ENCODE data around the gene SEMA5A.

Gene SEMA5A

GRCh38 chr5:9348401-9348996, 197.4 kb downstream of the SEMA5A start:
- no peak for DNase-seq

- no peak for DNase-seq
Observed at GRCh38 chr5:9347541-9348295, 198.2 kb downstream of the SEMA5A start.

DNA sequence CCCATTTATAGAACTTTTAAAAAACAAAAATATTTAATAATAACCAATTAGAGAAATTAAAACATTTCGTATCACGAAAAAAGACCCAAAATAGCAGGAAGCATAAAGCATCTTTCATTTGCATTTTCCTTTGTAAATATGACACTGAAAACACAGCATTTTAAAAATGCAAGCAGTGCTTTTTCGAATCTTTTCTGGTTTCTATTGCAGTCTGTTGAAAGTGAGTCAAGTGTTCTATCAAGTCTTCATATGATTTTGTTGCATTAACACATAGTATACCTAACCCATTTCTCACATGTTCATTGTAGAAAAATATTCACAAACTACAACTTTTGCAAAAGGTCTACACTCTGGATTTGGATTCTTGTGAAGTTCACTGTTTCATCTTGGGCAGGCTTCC, 198.8 kb downstream of the SEMA5A start:
- no peak for DNase-seq

DNA sequence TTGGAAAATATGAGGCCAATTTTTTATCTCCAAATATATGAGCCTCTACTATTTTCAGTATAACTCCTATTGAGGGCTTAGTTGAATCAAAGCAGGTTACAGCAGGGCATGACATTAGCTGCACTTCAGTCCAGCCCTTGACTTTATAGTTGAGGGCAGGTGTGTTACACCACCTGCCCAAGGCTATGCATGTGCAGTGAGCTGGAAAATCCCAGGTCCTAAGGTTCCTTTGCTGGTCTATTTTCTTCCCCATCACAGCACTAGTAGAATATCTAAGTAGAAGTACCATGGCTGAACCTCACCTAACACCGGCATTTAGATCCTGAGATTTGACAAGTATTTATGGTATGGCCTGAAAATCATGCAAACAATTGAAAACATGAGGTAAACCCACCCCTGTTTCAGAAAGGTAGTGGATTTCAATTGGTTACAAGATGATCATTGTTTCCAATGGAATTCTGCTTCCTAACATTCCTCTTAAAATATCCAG, 201.1 kb downstream of the SEMA5A start:
- DNase-seq = no peak

GRCh38 chr5:9343146-9343850, 202.6 kb downstream of the SEMA5A start:
- DNase-seq = no peak

- DNase-seq = no peak
Observed at GRCh38 chr5:9342161-9342787, 203.6 kb downstream of the SEMA5A start.

GRCh38 chr5:9340085-9340484, 205.8 kb downstream of the SEMA5A start:
- DNase-seq = no peak

DNA sequence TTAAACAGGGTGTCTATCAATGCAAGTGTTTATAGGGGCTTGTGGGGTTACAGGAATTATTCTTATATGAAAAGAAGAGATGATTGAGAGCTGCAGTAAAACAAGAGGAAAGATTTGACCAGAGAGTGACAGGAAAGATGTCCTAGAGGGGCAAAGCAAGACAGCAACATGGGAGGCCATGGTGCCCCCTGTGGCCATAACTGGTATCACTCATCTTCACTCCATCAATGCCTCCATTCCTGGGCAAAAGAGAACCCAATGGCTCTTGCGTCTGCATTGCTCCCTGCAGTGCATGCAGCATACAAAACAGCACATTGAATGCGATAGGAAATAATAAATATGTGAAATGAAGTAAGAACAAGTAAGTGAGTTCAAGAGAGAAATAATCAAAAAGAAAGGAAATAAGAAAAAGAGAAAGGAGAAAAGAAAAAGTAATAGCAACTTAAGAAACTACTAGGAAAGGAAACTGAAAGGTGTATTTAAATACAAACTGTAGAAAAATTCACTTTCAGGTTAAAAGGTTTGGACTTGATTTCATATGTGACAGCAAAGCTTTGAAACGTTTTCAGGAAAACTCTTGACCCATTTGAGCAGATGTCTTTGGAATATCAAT, 206.6 kb downstream of the SEMA5A start:
- no peak for DNase-seq

DNA sequence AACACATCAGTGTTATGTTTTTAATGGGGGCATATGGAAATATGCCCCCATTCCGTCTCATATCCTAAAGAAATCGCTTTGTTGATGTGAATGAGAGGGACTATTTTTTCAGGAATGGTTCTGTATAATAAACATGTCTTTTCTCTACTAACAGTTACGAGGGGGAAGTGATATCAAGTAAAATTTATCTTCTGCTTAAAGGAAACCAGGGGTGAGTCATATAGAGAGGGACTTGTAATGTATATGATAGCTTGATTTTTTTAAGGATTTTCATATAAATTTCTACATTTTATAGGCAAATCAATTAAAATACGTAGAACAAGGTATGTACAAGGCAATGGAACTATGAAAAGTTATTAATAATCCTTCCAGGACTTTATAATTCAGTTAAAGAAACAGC, 207.1 kb downstream of the SEMA5A start:
- no peak for DNase-seq

- DNase-seq = no peak
Observed at GRCh38 chr5:9337928-9338595, 207.8 kb downstream of the SEMA5A start.

DNA sequence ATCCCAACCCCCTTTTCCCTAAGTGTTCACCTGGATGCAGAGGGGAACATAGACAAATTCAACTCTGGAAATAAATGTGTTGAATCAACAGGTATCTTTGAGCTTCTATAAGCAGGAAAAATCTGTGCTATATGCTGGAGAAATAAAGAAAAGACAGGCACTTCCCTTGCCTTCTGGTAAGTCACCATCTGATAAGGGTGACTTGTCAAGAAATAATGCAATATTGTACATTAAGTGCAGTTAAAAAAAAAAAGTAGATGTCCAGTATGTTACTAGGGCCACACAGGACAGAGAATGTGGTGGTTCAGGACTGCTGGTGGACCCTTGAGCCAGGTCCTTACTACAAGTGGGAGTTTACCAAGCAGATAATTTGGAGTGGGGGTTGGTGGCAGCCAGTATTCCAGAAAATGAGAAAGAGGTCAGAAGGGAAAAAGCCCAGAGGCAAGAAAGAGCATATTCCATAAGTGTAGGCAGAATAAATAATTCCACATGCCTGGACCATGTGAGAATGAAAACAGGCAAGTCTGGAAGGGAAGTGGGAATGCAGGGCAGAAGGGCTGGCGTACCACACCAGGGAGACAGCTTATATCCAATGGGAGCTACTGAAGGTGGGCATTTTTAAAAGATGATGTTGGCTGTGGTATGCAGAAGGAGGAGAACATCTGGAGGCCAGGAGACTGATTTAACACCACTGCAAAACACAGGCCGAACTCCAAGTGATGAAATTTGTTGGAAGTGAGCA, 209.9 kb downstream of the SEMA5A start:
- no peak for DNase-seq

- DNase-seq = no peak
Observed at GRCh38 chr5:9335269-9335668, 210.6 kb downstream of the SEMA5A start.

- DNase-seq = no peak
Observed at GRCh38 chr5:9332026-9332425, 213.8 kb downstream of the SEMA5A start.

DNA sequence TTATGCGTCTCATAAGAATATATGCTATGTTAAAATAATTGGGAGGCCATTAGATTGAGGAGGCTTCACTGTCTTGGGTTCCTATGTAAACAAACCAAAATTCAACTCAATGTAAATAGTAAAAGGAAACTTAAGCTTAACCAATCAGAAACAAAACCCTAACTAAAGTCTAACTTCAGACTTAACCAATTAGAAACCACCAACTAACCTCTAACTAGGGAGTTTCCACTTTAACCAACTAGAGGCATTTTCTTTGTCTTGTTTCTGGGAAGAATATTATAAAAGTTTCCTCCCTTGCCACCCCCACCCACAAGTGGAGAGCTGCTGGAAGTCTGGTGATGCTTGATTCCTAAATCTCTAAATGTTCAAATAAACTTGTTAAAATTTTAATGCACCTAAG, 214.5 kb downstream of the SEMA5A start:
- no peak for DNase-seq

DNA sequence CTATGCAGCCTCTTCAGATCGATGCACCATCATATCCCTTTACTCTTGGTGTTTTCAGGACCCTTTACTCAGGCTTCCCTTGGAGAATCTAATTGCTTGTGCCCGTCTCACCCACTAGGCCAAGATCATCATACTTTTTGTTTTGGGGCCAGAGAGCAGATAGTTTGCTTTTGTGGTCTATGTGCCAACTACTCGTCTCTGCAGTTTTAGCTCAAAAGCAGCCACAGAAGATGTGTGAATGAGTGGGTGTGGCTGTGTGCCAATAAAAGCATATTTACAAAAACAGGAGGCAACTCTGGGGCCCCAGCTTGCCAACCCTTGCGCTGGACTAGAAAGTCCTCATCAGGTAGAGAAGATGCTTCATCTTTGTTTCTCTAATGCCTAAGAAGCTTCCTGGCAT, 216.8 kb downstream of the SEMA5A start:
- DNase-seq = no peak

- no peak for DNase-seq
Observed at GRCh38 chr5:9325549-9325948, 220.3 kb downstream of the SEMA5A start.

DNA sequence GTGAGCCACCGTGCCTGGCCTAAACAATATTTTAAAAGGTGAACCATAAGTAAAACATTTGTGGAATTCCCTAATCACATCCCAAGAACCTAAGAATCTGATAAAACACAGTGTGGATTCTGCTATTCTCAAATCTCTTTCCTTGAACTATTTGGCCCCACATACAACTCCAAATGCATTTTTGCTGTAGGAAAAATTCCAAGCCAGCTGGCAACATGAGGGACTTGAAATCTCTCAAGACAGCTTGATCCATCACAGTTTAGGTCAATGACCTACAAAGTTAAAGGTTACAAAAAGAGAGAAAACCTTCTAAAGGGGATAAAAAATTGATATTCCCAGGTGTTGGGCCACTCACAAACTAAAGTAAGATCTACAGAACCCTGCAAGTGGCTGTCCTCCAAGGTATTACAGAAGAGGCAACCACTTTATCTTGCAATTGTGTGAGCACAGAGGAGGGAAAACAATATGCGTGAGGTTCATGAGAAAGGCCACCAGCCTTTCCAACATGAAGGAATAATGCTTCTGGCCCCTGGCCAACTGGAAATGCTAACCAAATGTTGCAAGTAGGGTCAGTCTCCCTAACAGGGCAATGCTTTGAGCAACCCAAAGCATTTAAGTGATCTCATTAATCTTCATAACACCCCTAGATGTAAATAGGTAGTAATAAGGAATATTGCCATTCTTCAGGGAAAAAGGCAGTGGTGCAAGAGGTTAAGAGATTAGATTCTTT, 221.4 kb downstream of the SEMA5A start:
- DNase-seq = no peak

DNA sequence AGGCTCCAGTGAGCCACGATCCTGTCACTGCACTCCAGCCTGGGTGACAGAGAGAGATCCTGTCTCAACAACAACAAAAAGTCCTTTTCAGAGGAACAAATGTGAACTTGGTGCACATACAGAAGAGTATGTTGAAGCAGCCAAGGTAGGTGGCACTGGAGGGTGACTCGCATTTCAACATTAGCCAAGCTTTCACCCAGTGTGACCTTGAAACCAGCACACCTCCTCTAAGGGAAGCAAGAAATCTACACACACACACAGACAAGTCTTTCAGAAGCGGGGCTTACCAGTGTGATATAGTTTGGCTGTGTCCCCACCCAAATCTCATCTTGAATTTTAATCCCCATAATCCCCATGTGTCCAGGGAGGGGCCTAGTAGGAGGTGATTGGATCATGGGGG, 225.2 kb downstream of the SEMA5A start:
- no peak for DNase-seq

GRCh38 chr5:9318031-9318430, 227.8 kb downstream of the SEMA5A start:
- no peak for DNase-seq

- no peak for DNase-seq
Observed at GRCh38 chr5:9316733-9317132, 229.1 kb downstream of the SEMA5A start.

DNA sequence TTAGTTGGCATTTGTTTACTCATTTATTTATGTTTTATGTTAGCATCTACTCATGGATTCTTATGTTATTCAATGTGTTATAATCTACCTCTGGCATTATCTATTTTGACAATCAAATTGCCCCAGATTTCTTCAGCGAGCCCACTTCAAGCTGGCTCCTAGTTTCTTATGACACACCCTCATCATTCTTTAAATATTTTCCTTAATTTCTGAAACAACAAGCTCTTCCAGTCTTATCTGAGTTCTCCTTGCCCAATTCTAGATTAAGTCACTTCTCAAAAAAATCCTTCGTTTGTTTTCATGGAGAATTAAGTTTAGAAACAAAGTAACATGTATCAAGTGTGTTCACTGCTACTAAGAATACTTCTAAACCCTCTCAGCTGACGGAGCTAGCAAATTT, 229.8 kb downstream of the SEMA5A start:
- no peak for DNase-seq
